RWPE1 (cell line): ENCODE results near the gene TPI1.

Source experiments
- CTCF ChIA-PET: fragments of 350-600 bp; sonication (Branson Sonifier 250); formaldehyde crosslinking; extraction: SDS; loops from one replicate; lab custom pipeline; 2021; lab: Yijun Ruan, JAX
- POLR2A ChIA-PET: fragments of 400-600 bp; formaldehyde crosslinking; extraction: SDS; loops from one replicate; lab custom pipeline; 2020; ENCODE audit warnings: antibody characterized with exemption; ENCODE audit not compliant: low non-redundant PET; lab: Yijun Ruan, JAX
- DNase-seq: peaks from one replicate; pipeline ENCODE4 v3.0.0; 2012; ENCODE audit warnings: low spot score
- H3K27ac ChIP-seq: fragments of 450-650 bp; 2 replicates; pipeline ENCODE4 v1.5.1; 2017
- CTCF ChIP-seq: fragments of 450-650 bp; conservative IDR thresholded peaks from 2 replicates; pipeline ENCODE4 v1.5.1; 2017; ENCODE audit warnings: low read depth, mild to moderate bottlenecking

Gene TPI1

GRCh38 chr12:6867413-6868210, at the start of gene TPI1:
TSS of gene TPI1 (plus strand) at chr12:6867531. CDS start at chr12:6867567, 36 bp downstream.
- CTCF ChIA-PET: interaction anchor here (0.6 kb wide), 1 partner anchor 75 kb away, joined by 3 read pairs; no protein-coding TSS in a partner anchor
- DNase-seq: peak; percentile 84
- H3K27ac ChIP-seq: peak within 1 kb of the TSS; percentile 84
- POLR2A ChIA-PET: interaction anchor here (2.3 kb wide), 1 partner anchor 15 kb away, joined by 13 read pairs; the partner anchor contains the start of gene USP5
- TF ChIP-seq CTCF: no peak

- CTCF ChIA-PET: no interaction called here
- POLR2A ChIA-PET: no interaction called here
- no peak for DNase-seq
- no peak overlapping the region for H3K27ac ChIP-seq
- no peak for TF ChIP-seq CTCF
These were observed 49.6 kb upstream of the TPI1 start for GRCh38 chr12:6817662-6818157.

GRCh38 chr12:6818222-6818621, 49.1 kb upstream of the TPI1 start:
- H3K27ac ChIP-seq: no peak overlapping the region
- ChIA-PET CTCF (interaction anchor here (0.6 kb wide), 1 partner anchor 15 kb away, joined by 3 read pairs; no protein-coding TSS in a partner anchor), POLR2A (no interaction called here)

GRCh38 chr12:6818645-6819044, 48.7 kb upstream of the TPI1 start:
- ChIA-PET CTCF (interaction anchor here (0.6 kb wide), 1 partner anchor 15 kb away, joined by 3 read pairs; no protein-coding TSS in a partner anchor), POLR2A (no interaction called here)
- no peak for DNase-seq
- H3K27ac ChIP-seq: no peak overlapping the region
- TF ChIP-seq CTCF: no peak

More at GRCh38 chr12:6818222-6818621, 49.1 kb upstream of the TPI1 start:
- DNase-seq: no peak
- no peak for TF ChIP-seq CTCF

- no peak overlapping the region for H3K27ac ChIP-seq
- no peak for DNase-seq
- no peak for TF ChIP-seq CTCF
- POLR2A ChIA-PET: no interaction called here
- CTCF ChIA-PET: no interaction called here
These were observed 48.0 kb upstream of the TPI1 start for GRCh38 chr12:6819106-6820030.

- CTCF ChIA-PET: no interaction called here
- DNase-seq: no peak
- POLR2A ChIA-PET: no interaction called here
- TF ChIP-seq CTCF: no peak
- H3K27ac ChIP-seq: no peak overlapping the region
These were observed 47.2 kb upstream of the TPI1 start for GRCh38 chr12:6820166-6820565.
